ENCODE measurements around the gene GLRX. TPM values are rescaled to one million over a fixed set of nuclear protein-coding genes. Genes with fewer than 3 reads are reported as not detected.

GLRX gene
- total and polyA plus RNA-seq, 2 of the 13 experiments (the other 11 are each of a cell fraction or from before 2014, with no cell fraction given) = 63.8 to 499 TPM

- TF ChIP-seq HIC2 (CRISPR knock-in tag; IDR thresholded peaks at IDR 0.05; ENCODE audit: low read depth) (no peak), POGK (CRISPR knock-in tag; conservative IDR thresholded peaks at IDR 0.05) (0 out of 2 replicates have a peak, but pooled peaks have one; percentile 36), NFKB2 (CRISPR knock-in tag; IDR thresholded peaks at IDR 0.05; ENCODE audit: borderline replicate concordance) (0 out of 2 replicates have a peak, but pooled peaks have one; percentile 22), CSRNP1 (CRISPR knock-in tag; IDR thresholded peaks at IDR 0.05) (0 out of 2 replicates have a peak, but pooled peaks have one; percentile 38)
- TF ChIP-seq, protein P1, sequence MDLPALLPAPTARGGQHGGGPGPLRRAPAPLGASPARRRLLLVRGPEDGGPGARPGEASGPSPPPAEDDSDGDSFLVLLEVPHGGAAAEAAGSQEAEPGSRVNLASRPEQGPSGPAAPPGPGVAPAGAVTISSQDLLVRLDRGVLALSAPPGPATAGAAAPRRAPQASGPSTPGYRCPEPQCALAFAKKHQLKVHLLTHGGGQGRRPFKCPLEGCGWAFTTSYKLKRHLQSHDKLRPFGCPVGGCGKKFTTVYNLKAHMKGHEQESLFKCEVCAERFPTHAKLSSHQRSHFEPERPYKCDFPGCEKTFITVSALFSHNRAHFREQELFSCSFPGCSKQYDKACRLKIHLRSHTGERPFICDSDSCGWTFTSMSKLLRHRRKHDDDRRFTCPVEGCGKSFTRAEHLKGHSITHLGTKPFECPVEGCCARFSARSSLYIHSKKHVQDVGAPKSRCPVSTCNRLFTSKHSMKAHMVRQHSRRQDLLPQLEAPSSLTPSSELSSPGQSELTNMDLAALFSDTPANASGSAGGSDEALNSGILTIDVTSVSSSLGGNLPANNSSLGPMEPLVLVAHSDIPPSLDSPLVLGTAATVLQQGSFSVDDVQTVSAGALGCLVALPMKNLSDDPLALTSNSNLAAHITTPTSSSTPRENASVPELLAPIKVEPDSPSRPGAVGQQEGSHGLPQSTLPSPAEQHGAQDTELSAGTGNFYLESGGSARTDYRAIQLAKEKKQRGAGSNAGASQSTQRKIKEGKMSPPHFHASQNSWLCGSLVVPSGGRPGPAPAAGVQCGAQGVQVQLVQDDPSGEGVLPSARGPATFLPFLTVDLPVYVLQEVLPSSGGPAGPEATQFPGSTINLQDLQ (CRISPR knock-in tag; IDR thresholded peaks at IDR 0.05) = 0 out of 2 replicates have a peak, but pooled peaks have one; percentile 24
Observed at GRCh38 chr5:95822043-95822541, 434 bp downstream of the GLRX start (continued).

Data from HepG2 (cell line).